ENCODE measurements around the gene APC. TPM values are rescaled to one million over a fixed set of nuclear protein-coding genes. Genes with fewer than 3 reads are reported as not detected.
A peak's percentile ranks its signal among the peaks of the same experiment; 100 is the strongest.
"Not testable (repeated sequence)": the region's sequence is repeated elsewhere in the genome, so short reads cannot be mapped to it uniquely, and the experiment has no call there.

APC gene
- total and polyA plus RNA-seq, 8 donors, result 32.2 to 52.0 (median 43.2) TPM

- Histone ChIP-seq H3K4me3 (no peak overlapping the region), H3K36me3 (peaks cover 0 to 84% of the 10 kb centered on the region in 2 donors), H3K27me3 (no peaks in the 10 kb centered on the region), H3K9me3 (no peaks in the 10 kb centered on the region), H3K4me1 (peaks cover 0 to 3% of the 10 kb centered on the region in 2 donors), H3K27ac (peak overlapping the region in 1 of 2 donors; percentile 16)
- intact Hi-C loops (cut with DNase I), result no loop called here
- no peak for DNase-seq
- peak; percentile 50 for ATAC-seq
- no peak for TF ChIP-seq CTCF (IDR thresholded peaks at IDR 0.05)
These were observed 141.1 kb downstream of the APC start for GRCh38 chr5:112878760-112879159.

GRCh38 chr5:112880219-112880964, 142.7 kb downstream of the APC start:
- peak in 1 of 4 donors; percentile 45 for DNase-seq
- Histone ChIP-seq H3K4me1 (peaks cover 0 to 3% of the 10 kb centered on the region in 2 donors), H3K27ac (peak overlapping the region in 1 of 2 donors; percentile 23), H3K9me3 (no peaks in the 10 kb centered on the region), H3K36me3 (peaks cover 0 to 95% of the 10 kb centered on the region in 2 donors), H3K4me3 (no peak overlapping the region), H3K27me3 (no peaks in the 10 kb centered on the region)
- TF ChIP-seq CTCF (IDR thresholded peaks at IDR 0.05), result no peak
- intact Hi-C loops (cut with DNase I), result no loop called here
- ATAC-seq, result no peak

- no peaks in the 10 kb centered on the region for H3K9me3 ChIP-seq
- no peaks in the 10 kb centered on the region for H3K27me3 ChIP-seq
- no peak for ATAC-seq
- TF ChIP-seq CTCF (IDR thresholded peaks at IDR 0.05), result no peak
- no peaks in the 10 kb centered on the region for H3K4me1 ChIP-seq
- peaks cover 0 to 92% of the 10 kb centered on the region in 2 donors for H3K36me3 ChIP-seq
- H3K4me3 ChIP-seq, result no peak overlapping the region
- intact Hi-C loops (cut with DNase I), result no loop called here
- H3K27ac ChIP-seq, result no peak overlapping the region
- DNase-seq, result no peak
These were observed 145.5 kb downstream of the APC start for GRCh38 chr5:112883192-112883591.

GRCh38 chr5:112885001-112885400, 147.3 kb downstream of the APC start:
- TF ChIP-seq CTCF (IDR thresholded peaks at IDR 0.05), result no peak
- no peak overlapping the region for H3K4me3 ChIP-seq
- intact Hi-C loops (cut with DNase I), result no loop called here
- no peaks in the 10 kb centered on the region for H3K4me1 ChIP-seq
- H3K9me3 ChIP-seq, result no peaks in the 10 kb centered on the region
- DNase-seq, result peak in 1 of 4 donors; percentile 7
- ATAC-seq, result peak; percentile 22
- H3K27ac ChIP-seq, result no peak overlapping the region
- H3K27me3 ChIP-seq, result no peaks in the 10 kb centered on the region
- H3K36me3 ChIP-seq, result peaks cover 0 to 79% of the 10 kb centered on the region in 2 donors

- no peaks in the 10 kb centered on the region for H3K9me3 ChIP-seq
- H3K27me3 ChIP-seq, result no peaks in the 10 kb centered on the region
- H3K27ac ChIP-seq, result no peak overlapping the region
- TF ChIP-seq CTCF (IDR thresholded peaks at IDR 0.05), result no peak
- DNase-seq, result no peak
- intact Hi-C loops (cut with DNase I), result no loop called here
- no peak for ATAC-seq
- H3K4me1 ChIP-seq, result no peaks in the 10 kb centered on the region
- H3K36me3 ChIP-seq, result peaks cover 0 to 77% of the 10 kb centered on the region in 2 donors
- no peak overlapping the region for H3K4me3 ChIP-seq
These were observed 149.3 kb downstream of the APC start for GRCh38 chr5:112886975-112887374.

GRCh38 chr5:112892066-112892465, 154.4 kb downstream of the APC start:
- H3K4me3 ChIP-seq; H3K27me3 ChIP-seq; H3K4me1 ChIP-seq; intact Hi-C loops (cut with DNase I); H3K9me3 ChIP-seq; ATAC-seq; DNase-seq; H3K27ac ChIP-seq: not testable (repeated sequence)
- H3K36me3 ChIP-seq, result peaks cover 0 to 71% of the 10 kb centered on the region in 2 donors

All from left lung (tissue), 10 donors.